K562 (cell line): ENCODE measurements around the gene TRDN. TPM values are rescaled to one million over a fixed set of nuclear protein-coding genes. Genes with fewer than 3 reads are reported as not detected.

Experiments used
- DPF2 ChIP-seq: fragments of 450-650 bp; IDR thresholded peaks from 2 replicates; pipeline ENCODE4 v1.6.1; 2016
- ESRRA ChIP-seq: fragments of 450-650 bp; IDR thresholded peaks from 2 replicates; pipeline ENCODE4 v1.6.1; 2014; ENCODE audit warnings: low read depth, mild to moderate bottlenecking, moderate library complexity, borderline replicate concordance
- JUN ChIP-seq, 2 experiments: sonication (generic) in 1 of 2; formaldehyde crosslinking in 1 of 2; IDR thresholded peaks; 2 replicates each; pipeline versions ENCODE4 v1.6.1 to v1.8.0; 2012 to 2022; ENCODE audit warnings: borderline replicate concordance in 2 of 2, mild to moderate bottlenecking in 2 of 2, improper control_type of control experiment in 1 of 2, low read depth in 1 of 2, low read length in 1 of 2, missing genetic modification reagents in 1 of 2
- NRF1 ChIP-seq, 2 experiments: fragments of 450-650 bp; IDR thresholded peaks in 1 of 2; conservative IDR thresholded peaks in 1 of 2; 2 replicates each; pipeline ENCODE4 v1.6.1; 2014; ENCODE audit warnings: mild to moderate bottlenecking in 2 of 2
- polyA plus RNA-seq, 8 experiments: library from polyadenylated mRNA; depleted of rRNA in 4 of 8; stranded (reverse) in 5 of 8; unstranded in 3 of 8; fragments of >200 nt; fragmentation: Nextera tagmentation in 2 of 8; fragmentation: Illumina TruSeq in 1 of 8; extraction: Ambion mirVana in 2 of 8; extraction: Trizol in 1 of 8; gene quantifications; 2 replicates each; pipeline versions ENCODE4 v1.2.1 to v1.2.3, GENCODE V29; 2011 to 2014; ENCODE audit warnings: inconsistent platforms in 1 of 8, missing spikeins in 1 of 8
- total RNA-seq, 7 experiments: library from RNA; depleted of rRNA in 6 of 7; stranded (reverse); fragments of >200 nt in 6 of 7; fragmentation: Illumina TruSeq in 2 of 7; extraction: Trizol in 2 of 7; gene quantifications; 2 replicates each; pipeline versions ENCODE4 v1.2.1 to v1.2.3, GENCODE V29; 2011 to 2021; ENCODE audit warnings: low replicate concordance in 1 of 7
- TF ChIP-seq, protein P1 (sequence below), 2 experiments: fragments of 450-650 bp; formaldehyde crosslinking in 1 of 2; IDR thresholded peaks; 2 replicates each; pipeline versions ENCODE4 v1.4.0 to v1.6.1; 2014 to 2020; ENCODE audit warnings: mild to moderate bottlenecking in 2 of 2, borderline replicate concordance in 1 of 2, low read depth in 1 of 2
- TF ChIP-seq, protein P2 (sequence below), 2 experiments: fragments of 450-650 bp in 1 of 2; sonication (generic) in 1 of 2; formaldehyde crosslinking in 1 of 2; IDR thresholded peaks in 1 of 2; conservative IDR thresholded peaks in 1 of 2; 2 replicates each; pipeline versions ENCODE4 v1.6.1 to v1.8.1; 2016 to 2023; ENCODE audit warnings: mild to moderate bottlenecking in 2 of 2, moderate library complexity in 2 of 2, inconsistent platforms in 1 of 2, missing genetic modification reagents in 1 of 2

The TRDN gene
- total and polyA plus RNA-seq, 9 of the 15 experiments (the other 6 are each of a cell fraction or from before 2014, with no cell fraction given): 0.05 to 0.50 (median 0.16) TPM

DNA sequence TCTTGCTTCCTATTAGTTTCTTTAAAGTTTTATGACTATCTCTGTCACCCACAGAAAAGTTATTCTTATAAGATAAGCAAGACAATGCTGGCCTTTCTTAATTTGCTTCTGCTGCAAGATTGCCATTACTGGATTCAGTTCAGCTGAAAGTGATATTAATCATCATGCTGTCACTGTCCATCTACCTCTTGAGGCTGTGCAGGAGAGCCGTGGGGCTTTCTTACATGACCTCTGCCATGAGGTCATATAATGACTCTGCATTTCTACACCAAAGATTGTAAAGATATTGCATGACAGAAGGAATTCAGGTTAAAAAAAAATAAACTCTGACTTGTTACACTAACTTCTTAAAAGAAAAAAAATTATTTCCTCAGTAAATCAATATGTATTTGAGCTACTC is 106.9 kb downstream of the TRDN start (continued):
- TF ChIP-seq, protein P1, sequence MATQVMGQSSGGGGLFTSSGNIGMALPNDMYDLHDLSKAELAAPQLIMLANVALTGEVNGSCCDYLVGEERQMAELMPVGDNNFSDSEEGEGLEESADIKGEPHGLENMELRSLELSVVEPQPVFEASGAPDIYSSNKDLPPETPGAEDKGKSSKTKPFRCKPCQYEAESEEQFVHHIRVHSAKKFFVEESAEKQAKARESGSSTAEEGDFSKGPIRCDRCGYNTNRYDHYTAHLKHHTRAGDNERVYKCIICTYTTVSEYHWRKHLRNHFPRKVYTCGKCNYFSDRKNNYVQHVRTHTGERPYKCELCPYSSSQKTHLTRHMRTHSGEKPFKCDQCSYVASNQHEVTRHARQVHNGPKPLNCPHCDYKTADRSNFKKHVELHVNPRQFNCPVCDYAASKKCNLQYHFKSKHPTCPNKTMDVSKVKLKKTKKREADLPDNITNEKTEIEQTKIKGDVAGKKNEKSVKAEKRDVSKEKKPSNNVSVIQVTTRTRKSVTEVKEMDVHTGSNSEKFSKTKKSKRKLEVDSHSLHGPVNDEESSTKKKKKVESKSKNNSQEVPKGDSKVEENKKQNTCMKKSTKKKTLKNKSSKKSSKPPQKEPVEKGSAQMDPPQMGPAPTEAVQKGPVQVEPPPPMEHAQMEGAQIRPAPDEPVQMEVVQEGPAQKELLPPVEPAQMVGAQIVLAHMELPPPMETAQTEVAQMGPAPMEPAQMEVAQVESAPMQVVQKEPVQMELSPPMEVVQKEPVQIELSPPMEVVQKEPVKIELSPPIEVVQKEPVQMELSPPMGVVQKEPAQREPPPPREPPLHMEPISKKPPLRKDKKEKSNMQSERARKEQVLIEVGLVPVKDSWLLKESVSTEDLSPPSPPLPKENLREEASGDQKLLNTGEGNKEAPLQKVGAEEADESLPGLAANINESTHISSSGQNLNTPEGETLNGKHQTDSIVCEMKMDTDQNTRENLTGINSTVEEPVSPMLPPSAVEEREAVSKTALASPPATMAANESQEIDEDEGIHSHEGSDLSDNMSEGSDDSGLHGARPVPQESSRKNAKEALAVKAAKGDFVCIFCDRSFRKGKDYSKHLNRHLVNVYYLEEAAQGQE (IDR thresholded peaks at IDR 0.05; ENCODE audit: borderline replicate concordance): no peak
- TF ChIP-seq, protein P1 (CRISPR knock-in tag; IDR thresholded peaks at IDR 0.05; ENCODE audit: low read depth): no peak
- TF ChIP-seq DPF2 (peak; percentile 69; the same call in 1 of the 2 replicates), NRF1 (conservative IDR thresholded peaks at IDR 0.05 in 1 of 2, IDR thresholded peaks at IDR 0.05 in 1 of 2) (peak; percentile 58 to 67; a peak in 2 of 4 replicates), JUN (IDR thresholded peaks at IDR 0.05; ENCODE audit: borderline replicate concordance, low read depth, low read length) (0 out of 2 replicates have a peak, but pooled peaks have one; percentile 15), JUN (CRISPR knock-in tag; IDR thresholded peaks at IDR 0.05; ENCODE audit: borderline replicate concordance) (no peak), ESRRA (peak; percentile 64; the same call in 1 of the 2 replicates)
- TF ChIP-seq, protein P2, sequence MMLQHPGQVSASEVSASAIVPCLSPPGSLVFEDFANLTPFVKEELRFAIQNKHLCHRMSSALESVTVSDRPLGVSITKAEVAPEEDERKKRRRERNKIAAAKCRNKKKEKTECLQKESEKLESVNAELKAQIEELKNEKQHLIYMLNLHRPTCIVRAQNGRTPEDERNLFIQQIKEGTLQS (IDR thresholded peaks at IDR 0.05): peak; percentile 64
- TF ChIP-seq, protein P2 (CRISPR knock-in tag; conservative IDR thresholded peaks at IDR 0.05): no peak
